T-helper 2 cell treated with Interferon-gamma antibody and Interleukin-4, amounts not matched to agents 100 ng/mL and 5 ng/mL, for 36 hours (primary cell): ENCODE data around the gene TNS1. TPM values are rescaled to one million over a fixed set of nuclear protein-coding genes. Genes with fewer than 3 reads are reported as not detected.
"Not testable (repeated sequence)": the region's sequence is repeated elsewhere in the genome, so short reads cannot be mapped to it uniquely, and the experiment has no call there.

Source experiments
- intact Hi-C: fragments of 100-400 bp; cut with micrococcal nuclease; formaldehyde crosslinking; loops from one replicate; pipeline ENCODE4 v1.15.1; 2023
- total RNA-seq: library from RNA; stranded (reverse); gene quantifications from 2 replicates; pipeline ENCODE4 v1.2.3, GENCODE V29; 2022

TNS1 gene
- total RNA-seq, 1 donor from 2014 or later, result 0.18 TPM

GRCh38 chr2:218030409-218031195 lies 27.8 kb upstream of the TNS1 start:
- intact Hi-C loops, result loop anchor here (5.0 kb wide), 1 partner anchor 38 kb away; no protein-coding TSS in a partner anchor

- intact Hi-C loops, result loop anchor here (5.0 kb wide), 1 partner anchor 37 kb away; no protein-coding TSS in a partner anchor
These were observed 26.9 kb upstream of the TNS1 start for GRCh38 chr2:218029366-218030360.

GRCh38 chr2:218028562-218029348 lies 26.0 kb upstream of the TNS1 start:
- intact Hi-C loops, result no loop called here

- intact Hi-C loops, result no loop called here
These were observed 25.3 kb upstream of the TNS1 start for GRCh38 chr2:218028189-218028495.

GRCh38 chr2:218027426-218028188 lies 24.8 kb upstream of the TNS1 start:
- intact Hi-C loops, result no loop called here

GRCh38 chr2:218026676-218027425 lies 24.1 kb upstream of the TNS1 start:
- intact Hi-C loops, result no loop called here

GRCh38 chr2:218026244-218026643 lies 23.4 kb upstream of the TNS1 start:
- intact Hi-C loops, result no loop called here

GRCh38 chr2:218024871-218025270 lies 22.1 kb upstream of the TNS1 start:
- intact Hi-C loops, result no loop called here

GRCh38 chr2:218024336-218024735 lies 21.5 kb upstream of the TNS1 start:
- intact Hi-C loops, result no loop called here

GRCh38 chr2:218023636-218024035 lies 20.8 kb upstream of the TNS1 start:
- intact Hi-C loops, result no loop called here

- intact Hi-C loops, result no loop called here
These were observed 20.2 kb upstream of the TNS1 start for GRCh38 chr2:218022851-218023530.

GRCh38 chr2:218022131-218022850 lies 19.5 kb upstream of the TNS1 start:
- intact Hi-C loops, result no loop called here

GRCh38 chr2:218021536-218022071 lies 18.8 kb upstream of the TNS1 start:
- intact Hi-C loops, result no loop called here

GRCh38 chr2:218020966-218021535 lies 18.3 kb upstream of the TNS1 start:
- intact Hi-C loops, result no loop called here

GRCh38 chr2:218020281-218020680 lies 17.5 kb upstream of the TNS1 start:
- intact Hi-C loops, result no loop called here

GRCh38 chr2:218019411-218020060 lies 16.7 kb upstream of the TNS1 start:
- intact Hi-C loops, result no loop called here

GRCh38 chr2:218018842-218019125 lies 16.0 kb upstream of the TNS1 start:
- intact Hi-C loops, result not testable (repeated sequence)
